H9 (cell line): ENCODE data around the gene CCR9. TPM values are rescaled to one million over a fixed set of nuclear protein-coding genes. Genes with fewer than 3 reads are reported as not detected.
"Not testable (repeated sequence)": the region's sequence is repeated elsewhere in the genome, so short reads cannot be mapped to it uniquely, and the experiment has no call there.

Experiments used
- DNase-seq: peaks from one replicate; pipeline ENCODE4 v3.0.0-alpha.2; 2017
- H2AFZ ChIP-seq: one replicate; pipeline ENCODE4 v1.6.1; 2013; ENCODE audit warnings: mild to moderate bottlenecking, low read length, control low read depth, moderate library complexity
- H2AK5ac ChIP-seq: 2 replicates; pipeline ENCODE4 v1.6.1; 2013; ENCODE audit warnings: low read length, control low read depth, mixed read lengths; ENCODE audit not compliant: insufficient read length
- H2BK120ac ChIP-seq: one replicate; pipeline ENCODE4 v1.6.1; 2013; ENCODE audit warnings: low read depth, mild to moderate bottlenecking, low read length, control low read depth, inconsistent platforms; ENCODE audit not compliant: poor library complexity, severe bottlenecking
- H2BK12ac ChIP-seq: 2 replicates; pipeline ENCODE4 v1.6.1; 2013; ENCODE audit warnings: low read length, control low read depth, mixed read lengths, low read depth; ENCODE audit not compliant: insufficient read length
- H2BK15ac ChIP-seq: 2 replicates; pipeline ENCODE4 v1.6.1; 2013; ENCODE audit warnings: low read depth, low read length, control low read depth
- H2BK20ac ChIP-seq: one replicate; pipeline ENCODE4 v1.6.1; 2013; ENCODE audit warnings: low read depth, mild to moderate bottlenecking, low read length, control low read depth, inconsistent platforms; ENCODE audit not compliant: poor library complexity, severe bottlenecking
- H2BK5ac ChIP-seq: 2 replicates; pipeline ENCODE4 v1.6.1; 2013; ENCODE audit warnings: low read length, control low read depth, mixed read lengths; ENCODE audit not compliant: insufficient read length
- H3K14ac ChIP-seq: 2 replicates; pipeline ENCODE4 v1.6.1; 2013; ENCODE audit warnings: low read length, control low read depth; ENCODE audit not compliant: insufficient read depth
- H3K18ac ChIP-seq: 2 replicates; pipeline ENCODE4 v1.6.1; 2013; ENCODE audit warnings: low read depth, mild to moderate bottlenecking, mixed read lengths, low read length, control low read depth; ENCODE audit not compliant: insufficient read length
- H3K23ac ChIP-seq: 2 replicates; pipeline ENCODE4 v1.6.1; 2013; ENCODE audit warnings: low read length, control low read depth, mixed read lengths, low read depth; ENCODE audit not compliant: insufficient read length
- H3K23me2 ChIP-seq: 2 replicates; pipeline ENCODE4 v1.6.1; 2013; ENCODE audit warnings: low read depth, mild to moderate bottlenecking, mixed read lengths, low read length, control low read depth; ENCODE audit not compliant: insufficient read length, poor library complexity, severe bottlenecking
- H3K27ac ChIP-seq: 2 replicates; pipeline ENCODE4 v1.5.1; 2013; ENCODE audit warnings: low read length, control low read depth, mixed read lengths, low read depth; ENCODE audit not compliant: insufficient read length
- H3K27me3 ChIP-seq: 2 replicates; pipeline ENCODE4 v1.6.1; 2013; ENCODE audit warnings: low read length, control low read depth, inconsistent platforms; ENCODE audit not compliant: insufficient read depth
- H3K4ac ChIP-seq: 2 replicates; pipeline ENCODE4 v1.6.1; 2013; ENCODE audit warnings: low read depth, mild to moderate bottlenecking, control low read depth, inconsistent platforms, low read length, moderate library complexity
- H3K4me1 ChIP-seq: 2 replicates; pipeline ENCODE4 v1.6.1; 2013; ENCODE audit warnings: low read length, control low read depth, inconsistent platforms; ENCODE audit not compliant: insufficient read depth
- H3K4me2 ChIP-seq: 2 replicates; pipeline ENCODE4 v1.6.1; 2013; ENCODE audit warnings: low read length, control low read depth, mixed read lengths; ENCODE audit not compliant: insufficient read length, insufficient read depth
- H3K56ac ChIP-seq: 2 replicates; pipeline ENCODE4 v1.6.1; 2013; ENCODE audit warnings: low read depth, mild to moderate bottlenecking, mixed read lengths, low read length, control low read depth; ENCODE audit not compliant: insufficient read length
- H3K79me1 ChIP-seq: 2 replicates; pipeline ENCODE4 v1.6.1; 2013; ENCODE audit warnings: low read depth, mild to moderate bottlenecking, moderate library complexity, low read length, control low read depth, inconsistent platforms; ENCODE audit not compliant: insufficient read depth, poor library complexity, severe bottlenecking
- H3K79me2 ChIP-seq: 2 replicates; pipeline ENCODE4 v1.6.1; 2013; ENCODE audit warnings: low read length, control low read depth, inconsistent platforms; ENCODE audit not compliant: insufficient read depth
- H3K9ac ChIP-seq: 2 replicates; pipeline ENCODE4 v1.6.1; 2013; ENCODE audit warnings: low read length, control low read depth, mixed read lengths; ENCODE audit not compliant: insufficient read length; ENCODE audit errors: extremely low read depth
- H3K9me3 ChIP-seq: one replicate; pipeline ENCODE4 v1.6.1; 2013; ENCODE audit warnings: low read depth, low read length, inconsistent platforms; ENCODE audit not compliant: control insufficient read depth
- H3T11ph ChIP-seq: one replicate; pipeline ENCODE4 v1.6.1; 2013; ENCODE audit warnings: mild to moderate bottlenecking, low read length, control low read depth, inconsistent platforms
- H4K20me1 ChIP-seq: one replicate; pipeline ENCODE4 v1.6.1; 2013; ENCODE audit not compliant: control insufficient read depth, insufficient read length, insufficient read depth
- H4K5ac ChIP-seq: 2 replicates; pipeline ENCODE4 v1.6.1; 2013; ENCODE audit warnings: low read depth, mild to moderate bottlenecking, mixed read lengths, low read length, control low read depth; ENCODE audit not compliant: insufficient read length
- H4K8ac ChIP-seq: replicated peaks from 2 replicates; pipeline ENCODE4 v1.6.1; 2013; ENCODE audit warnings: low read length, control low read depth, mixed read lengths, low read depth; ENCODE audit not compliant: insufficient read length
- H4K91ac ChIP-seq: 2 replicates; pipeline ENCODE4 v1.6.1; 2013; ENCODE audit warnings: low read depth, mild to moderate bottlenecking, moderate library complexity, mixed read lengths, low read length, control low read depth; ENCODE audit not compliant: insufficient read length
- H3K27ac Mint-ChIP-seq, 3 experiments: 2 replicates in 2 of 3; 3 replicates in 1 of 3; pipeline ENCODE4 v1.8.0; 2020 to 2021; ENCODE audit warnings: mixed read lengths in 3 of 3, mild to moderate bottlenecking in 1 of 3, moderate library complexity in 1 of 3
- H3K27me3 Mint-ChIP-seq: 2 replicates; pipeline ENCODE4 v1.8.0; 2021; ENCODE audit warnings: low read depth, mild to moderate bottlenecking, moderate library complexity, mixed read lengths
- H3K36me3 Mint-ChIP-seq, 3 experiments: 2 replicates in 2 of 3; 3 replicates in 1 of 3; pipeline ENCODE4 v1.8.0; 2020 to 2021; ENCODE audit warnings: low read depth in 3 of 3, mixed read lengths in 3 of 3; ENCODE audit not compliant: insufficient read depth in 1 of 3
- H3K4me1 Mint-ChIP-seq, 2 experiments: 2 replicates each; pipeline ENCODE4 v1.8.0; 2020; ENCODE audit warnings: mixed read lengths in 2 of 2
- H3K4me3 Mint-ChIP-seq, 2 experiments: 2 replicates in 1 of 2; 3 replicates in 1 of 2; pipeline ENCODE4 v1.8.0; 2020 to 2021; ENCODE audit warnings: mild to moderate bottlenecking in 2 of 2, mixed read lengths in 2 of 2, moderate library complexity in 1 of 2
- H3K9me3 Mint-ChIP-seq, 2 experiments: 2 replicates in 1 of 2; 3 replicates in 1 of 2; pipeline ENCODE4 v1.8.0; 2020; ENCODE audit warnings: mild to moderate bottlenecking in 2 of 2, mixed read lengths in 2 of 2, moderate library complexity in 1 of 2
- WGBS: extraction: QIAGEN DNeasy Blood & Tissue Kit; methylation state at CpG from one replicate; pipeline ENCODE4 v1.1.7; 2013; ENCODE audit warnings: missing lambda C conversion rate, low lambda C conversion rate, mixed read lengths; ENCODE audit not compliant: insufficient read length; ENCODE audit errors: extremely low coverage; 5-methylcytosine and 5-hydroxymethylcytosine counted together
- total RNA-seq: library from RNA; stranded (reverse); gene quantifications from 2 replicates; pipeline ENCODE4 v1.2.1, GENCODE V29; 2021

Gene CCR9
- total RNA-seq, 1 experiment from 2014 or later = not detected

- H3K4me1 ChIP-seq, H3K27ac ChIP-seq, H3K56ac ChIP-seq, H3K27me3 ChIP-seq, H3K23me2 ChIP-seq, H3K9me3 ChIP-seq, H2BK5ac ChIP-seq, H4K5ac ChIP-seq, H3T11ph ChIP-seq, H4K8ac ChIP-seq, DNase-seq, H3K79me1 ChIP-seq, H3K9ac ChIP-seq, H3K4me1 Mint-ChIP-seq, H4K91ac ChIP-seq, H3K27ac Mint-ChIP-seq, H3K14ac ChIP-seq, H3K79me2 ChIP-seq, H3K36me3 Mint-ChIP-seq, H2BK12ac ChIP-seq, H3K23ac ChIP-seq, H2BK120ac ChIP-seq, H3K4ac ChIP-seq, H3K18ac ChIP-seq, H2AFZ ChIP-seq, H3K4me3 Mint-ChIP-seq, H2AK5ac ChIP-seq, H3K9me3 Mint-ChIP-seq, H3K4me2 ChIP-seq, H4K20me1 ChIP-seq, H2BK15ac ChIP-seq, H2BK20ac ChIP-seq: not testable (repeated sequence)
- no CpG with 5 or more reads among the region's 2 CpGs for WGBS
- peaks cover 53% of the 10 kb centered on the region for H3K27me3 Mint-ChIP-seq
These were observed 29.3 kb upstream of the CCR9 start for GRCh38 chr3:45857024-45857423.
